Measurements from ENCODE around the gene LIPG. TPM values are rescaled to one million over a fixed set of nuclear protein-coding genes. Genes with fewer than 3 reads are reported as not detected.

The LIPG gene
- total and polyA plus RNA-seq, 8 donors = 0.39 to 8.2 (median 1.1) TPM

- 66 to 75% methylated on average over 11 of the region's 11 CpGs for WGBS, 2 donors
- intact Hi-C loops (cut with DNase I) = no loop called here
- Histone ChIP-seq H3K9me3 (no peaks in the 10 kb centered on the region), H3K27me3 (no peaks in the 10 kb centered on the region), H3K4me1 (no peaks in the 10 kb centered on the region), H3K4me3 (no peak overlapping the region), H3K27ac (no peak overlapping the region), H3K36me3 (no peaks in the 10 kb centered on the region)
- no peak for ATAC-seq
- TF ChIP-seq, protein P1, sequence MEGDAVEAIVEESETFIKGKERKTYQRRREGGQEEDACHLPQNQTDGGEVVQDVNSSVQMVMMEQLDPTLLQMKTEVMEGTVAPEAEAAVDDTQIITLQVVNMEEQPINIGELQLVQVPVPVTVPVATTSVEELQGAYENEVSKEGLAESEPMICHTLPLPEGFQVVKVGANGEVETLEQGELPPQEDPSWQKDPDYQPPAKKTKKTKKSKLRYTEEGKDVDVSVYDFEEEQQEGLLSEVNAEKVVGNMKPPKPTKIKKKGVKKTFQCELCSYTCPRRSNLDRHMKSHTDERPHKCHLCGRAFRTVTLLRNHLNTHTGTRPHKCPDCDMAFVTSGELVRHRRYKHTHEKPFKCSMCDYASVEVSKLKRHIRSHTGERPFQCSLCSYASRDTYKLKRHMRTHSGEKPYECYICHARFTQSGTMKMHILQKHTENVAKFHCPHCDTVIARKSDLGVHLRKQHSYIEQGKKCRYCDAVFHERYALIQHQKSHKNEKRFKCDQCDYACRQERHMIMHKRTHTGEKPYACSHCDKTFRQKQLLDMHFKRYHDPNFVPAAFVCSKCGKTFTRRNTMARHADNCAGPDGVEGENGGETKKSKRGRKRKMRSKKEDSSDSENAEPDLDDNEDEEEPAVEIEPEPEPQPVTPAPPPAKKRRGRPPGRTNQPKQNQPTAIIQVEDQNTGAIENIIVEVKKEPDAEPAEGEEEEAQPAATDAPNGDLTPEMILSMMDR (IDR thresholded peaks at IDR 0.05) = no peak
- no peak for DNase-seq
- FAIRE-seq = no peak
Observed at GRCh38 chr18:49612515-49613033, 50.7 kb downstream of the LIPG start.

DNA sequence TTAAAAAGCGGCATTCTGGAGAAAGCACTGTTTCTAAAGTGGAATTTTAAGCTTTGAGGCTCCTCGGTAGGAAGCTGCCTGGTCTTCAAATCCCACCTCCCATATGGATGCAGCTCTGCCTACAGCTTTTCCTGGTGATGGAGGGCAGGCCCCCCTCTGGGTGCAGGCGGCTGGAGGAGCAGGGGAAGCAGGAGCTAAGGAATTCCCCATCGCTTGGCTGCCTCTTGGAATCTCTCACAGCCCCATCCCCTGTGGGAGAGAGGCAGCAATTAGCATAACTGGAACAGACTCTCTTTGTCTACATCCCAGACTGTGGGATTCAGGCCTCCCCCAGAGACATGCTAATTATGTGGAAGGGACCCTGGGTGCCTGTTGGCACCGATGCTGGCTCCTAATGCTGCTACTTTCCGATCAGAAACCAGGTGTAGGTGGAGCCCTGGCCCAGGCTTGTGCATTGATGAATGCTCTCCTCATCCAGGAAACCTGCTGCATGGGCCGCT is 51.3 kb downstream of the LIPG start:
- no peaks in the 10 kb centered on the region for H3K36me3 ChIP-seq
- peak overlapping the region in 1 of 4 donors; percentile 6 for H3K27ac ChIP-seq
- 52 to 59% methylated on average over 7 of the region's 7 CpGs for WGBS, 2 donors
- H3K27me3 ChIP-seq = no peaks in the 10 kb centered on the region
- H3K9me3 ChIP-seq = no peaks in the 10 kb centered on the region
- ATAC-seq (peak; percentile 40 to 84 (median 62)), DNase-seq (peak in 2 of 6 donors; percentile 29 to 31), FAIRE-seq (no peak)
- intact Hi-C loops (cut with DNase I) = no loop called here
- H3K4me3 ChIP-seq = no peak overlapping the region
- TF ChIP-seq, protein P1 (IDR thresholded peaks at IDR 0.05) = no peak
- no peaks in the 10 kb centered on the region for H3K4me1 ChIP-seq

GRCh38 chr18:49613641-49614151 is 51.8 kb downstream of the LIPG start:
- TF ChIP-seq, protein P1 (IDR thresholded peaks at IDR 0.05) = no peak
- Histone ChIP-seq H3K27me3 (no peaks in the 10 kb centered on the region), H3K4me3 (no peak overlapping the region), H3K4me1 (no peaks in the 10 kb centered on the region), H3K36me3 (no peaks in the 10 kb centered on the region), H3K27ac (peak overlapping the region in 1 of 4 donors; percentile 6), H3K9me3 (no peaks in the 10 kb centered on the region)
- WGBS, 2 donors = 41 to 42% methylated on average over 5 of the region's 5 CpGs
- intact Hi-C loops (cut with DNase I) = no loop called here
- DNase-seq (peak in 3 of 6 donors; percentile 18 to 40 (median 30)), ATAC-seq (peak; percentile 51 to 82 (median 72)), FAIRE-seq (no peak)

GRCh38 chr18:49616618-49617328 is 54.9 kb downstream of the LIPG start:
- no peak overlapping the region for H3K4me3 ChIP-seq
- no peak overlapping the region for H3K27ac ChIP-seq
- 90 to 95% methylated on average over 6 of the region's 6 CpGs for WGBS, 2 donors
- H3K27me3 ChIP-seq = no peaks in the 10 kb centered on the region
- intact Hi-C loops (cut with DNase I) = no loop called here
- no peaks in the 10 kb centered on the region for H3K4me1 ChIP-seq
- no peak for ATAC-seq
- no peaks in the 10 kb centered on the region for H3K9me3 ChIP-seq
- no peak for FAIRE-seq
- DNase-seq = no peak
- no peaks in the 10 kb centered on the region for H3K36me3 ChIP-seq
- TF ChIP-seq, protein P1 (IDR thresholded peaks at IDR 0.05) = no peak

GRCh38 chr18:49617329-49617695 is 55.5 kb downstream of the LIPG start:
- Histone ChIP-seq H3K9me3 (no peaks in the 10 kb centered on the region), H3K4me3 (no peak overlapping the region), H3K36me3 (no peaks in the 10 kb centered on the region), H3K27ac (no peak overlapping the region), H3K4me1 (no peaks in the 10 kb centered on the region), H3K27me3 (no peaks in the 10 kb centered on the region)
- TF ChIP-seq, protein P1 (IDR thresholded peaks at IDR 0.05) = no peak
- no peak for ATAC-seq
- no peak for DNase-seq
- 87 to 89% methylated on average over 3 of the region's 3 CpGs for WGBS, 2 donors
- no peak for FAIRE-seq
- intact Hi-C loops (cut with DNase I) = no loop called here
